GM18951 (cell line): ENCODE data around the gene MCC.

Experiments
- POLR2A ChIP-seq: IDR thresholded peaks from 4 replicates; pipeline ENCODE4 v1.6.1; 2011; ENCODE audit warnings: mild to moderate bottlenecking; ENCODE audit not compliant: insufficient read length, insufficient read depth; ENCODE audit errors: extremely low read depth
- in situ Hi-C: fragments of 300-500 bp; cut with MboI; formaldehyde crosslinking; loops from one replicate; pipeline ENCODE4 v1.12.0; 2022; ENCODE audit warnings: low sequenced_read_pairs, mixed read lengths, inconsistent platforms; ENCODE audit not compliant: unreplicated experiment

The MCC gene

DNA sequence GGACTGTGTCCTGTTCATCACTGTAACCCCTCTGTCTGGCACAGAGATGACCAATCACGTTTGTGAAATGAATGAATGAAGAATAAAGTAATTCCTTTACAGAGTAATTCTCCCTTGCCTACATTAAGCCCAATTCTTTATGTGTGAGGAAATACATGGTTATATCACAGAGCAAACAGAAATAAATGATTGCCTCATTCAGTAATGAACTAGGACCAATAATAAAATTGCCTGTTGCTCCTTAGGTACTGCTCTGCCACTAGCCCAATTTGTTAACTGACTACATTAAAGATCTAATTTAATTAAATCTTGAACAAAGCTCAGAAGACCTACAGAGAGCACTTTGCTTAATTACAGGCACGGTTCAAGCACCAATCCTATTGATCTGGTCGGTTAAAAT lies 389.9 kb downstream of the MCC start:
- in situ Hi-C loops, result no loop called here
- no peak for TF ChIP-seq POLR2A

DNA sequence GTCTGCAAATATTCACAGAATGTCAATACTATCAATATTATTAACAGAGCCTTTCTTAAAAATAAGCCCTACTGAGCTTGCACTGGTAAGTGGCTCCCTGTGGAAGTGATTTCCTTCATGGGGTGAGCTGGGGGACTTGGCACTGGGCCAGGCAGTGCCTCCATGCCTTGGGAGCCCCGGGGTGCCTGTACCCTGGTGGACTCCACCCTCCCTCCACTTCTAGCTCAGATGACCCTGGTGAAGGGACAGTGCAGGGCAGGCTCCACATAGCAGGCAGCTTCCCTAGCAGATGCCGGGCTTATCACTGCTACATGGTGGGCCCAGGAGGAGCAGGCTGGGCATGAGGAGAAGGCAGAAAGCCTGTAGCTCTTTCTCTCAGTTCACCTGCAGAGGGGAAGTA lies 392.4 kb downstream of the MCC start:
- in situ Hi-C loops, result no loop called here
- TF ChIP-seq POLR2A, result no peak

- no peak for TF ChIP-seq POLR2A
Observed at GRCh38 chr5:113093558-113093957, 394.7 kb downstream of the MCC start.

DNA sequence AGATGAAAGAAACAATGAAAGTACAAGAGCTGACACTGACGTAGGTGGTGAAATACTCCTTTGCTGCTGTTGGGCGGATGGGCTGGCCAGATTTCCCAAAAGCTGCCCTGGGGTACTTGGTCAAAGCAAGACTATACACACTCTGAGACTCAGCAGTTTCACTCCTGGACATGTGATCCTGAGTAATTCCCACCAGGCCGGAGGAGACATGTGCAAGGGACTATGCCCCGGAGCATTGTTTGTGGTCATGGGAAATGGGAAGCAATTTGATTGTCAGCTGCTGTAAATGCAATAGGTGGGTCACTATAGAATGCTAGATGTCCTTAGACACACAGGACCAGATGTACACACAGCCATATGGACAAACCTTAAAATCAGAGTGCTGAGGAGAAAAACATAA lies 395.6 kb downstream of the MCC start:
- TF ChIP-seq POLR2A, result no peak
- in situ Hi-C loops, result no loop called here

More at GRCh38 chr5:113093558-113093957, 394.7 kb downstream of the MCC start:
- in situ Hi-C loops, result no loop called here

- in situ Hi-C loops, result no loop called here
- TF ChIP-seq POLR2A, result no peak
Observed at GRCh38 chr5:113091622-113092021, 396.6 kb downstream of the MCC start.

- TF ChIP-seq POLR2A, result no peak
- in situ Hi-C loops, result no loop called here
Observed at GRCh38 chr5:113090336-113091106, 397.7 kb downstream of the MCC start.

DNA sequence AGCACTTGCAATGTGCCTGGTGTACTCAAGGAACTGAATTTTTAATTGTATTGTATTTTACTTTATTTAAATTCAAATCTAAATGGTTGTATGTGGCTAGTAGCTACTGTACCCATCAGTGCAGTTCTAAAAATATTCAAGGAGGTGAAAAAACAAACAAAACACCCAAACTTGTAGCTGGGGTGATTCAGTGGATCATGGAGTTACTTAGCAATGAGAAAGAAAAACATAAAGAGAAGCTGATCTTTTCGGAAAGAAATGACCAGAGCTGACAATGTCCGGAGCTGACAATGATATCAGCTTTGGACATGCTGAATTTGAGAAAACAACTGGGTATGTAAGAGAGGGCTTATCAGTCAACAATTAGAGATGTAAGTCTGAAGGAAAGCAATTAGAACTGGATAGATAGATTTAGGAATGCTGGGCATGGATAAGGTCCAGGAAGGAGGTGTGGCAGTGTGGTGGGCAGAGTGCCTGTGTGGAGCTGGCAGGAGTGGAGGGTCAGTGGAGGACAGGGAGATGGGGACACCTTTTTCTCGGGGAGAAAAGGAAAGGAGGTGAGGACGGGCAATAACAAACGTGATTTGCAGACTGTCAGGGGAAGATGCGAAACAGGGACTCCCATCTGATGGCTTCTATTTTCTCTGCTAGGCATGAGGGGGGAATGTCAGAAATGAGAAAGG lies 398.5 kb downstream of the MCC start:
- no peak for TF ChIP-seq POLR2A
- in situ Hi-C loops, result no loop called here

- no peak for TF ChIP-seq POLR2A
- in situ Hi-C loops, result no loop called here
Observed at GRCh38 chr5:113087976-113088514, 400.2 kb downstream of the MCC start.

GRCh38 chr5:113085880-113086409 lies 402.3 kb downstream of the MCC start:
- in situ Hi-C loops, result no loop called here
- TF ChIP-seq POLR2A, result no peak

GRCh38 chr5:113085084-113085414 lies 403.2 kb downstream of the MCC start:
- in situ Hi-C loops, result no loop called here
- no peak for TF ChIP-seq POLR2A

DNA sequence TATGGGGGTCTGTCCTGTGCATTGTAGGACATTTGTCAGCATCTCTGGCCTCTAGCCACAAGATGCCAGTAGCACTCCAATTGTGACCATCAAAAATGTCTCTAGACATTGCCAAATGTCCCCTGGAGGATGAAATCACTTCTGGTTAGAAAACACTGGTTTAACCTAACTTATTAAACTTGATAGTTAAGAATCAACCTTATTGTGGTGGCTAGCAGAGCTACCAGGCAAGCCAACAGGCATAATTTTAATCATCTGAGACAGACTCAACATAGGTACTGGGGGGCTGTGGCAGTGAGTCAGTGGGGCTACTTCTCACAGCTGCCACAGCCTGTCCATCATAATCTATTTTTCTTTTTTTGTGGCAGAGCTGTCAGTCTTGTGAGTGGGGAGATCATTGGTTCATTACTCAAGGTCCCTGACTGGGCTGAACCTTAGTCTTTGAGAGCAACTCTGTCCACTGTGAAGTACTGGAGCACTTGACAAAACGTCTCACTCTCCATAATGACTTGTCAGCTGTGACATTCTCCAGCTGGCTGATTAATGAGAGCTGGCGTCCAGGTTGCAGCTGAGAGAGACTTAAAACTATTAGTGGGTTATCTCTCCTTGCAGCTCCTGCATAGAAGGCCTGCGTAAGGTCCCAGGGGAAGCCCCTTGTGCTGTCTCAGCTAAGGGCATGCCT lies 403.7 kb downstream of the MCC start:
- in situ Hi-C loops, result no loop called here
- TF ChIP-seq POLR2A, result no peak

DNA sequence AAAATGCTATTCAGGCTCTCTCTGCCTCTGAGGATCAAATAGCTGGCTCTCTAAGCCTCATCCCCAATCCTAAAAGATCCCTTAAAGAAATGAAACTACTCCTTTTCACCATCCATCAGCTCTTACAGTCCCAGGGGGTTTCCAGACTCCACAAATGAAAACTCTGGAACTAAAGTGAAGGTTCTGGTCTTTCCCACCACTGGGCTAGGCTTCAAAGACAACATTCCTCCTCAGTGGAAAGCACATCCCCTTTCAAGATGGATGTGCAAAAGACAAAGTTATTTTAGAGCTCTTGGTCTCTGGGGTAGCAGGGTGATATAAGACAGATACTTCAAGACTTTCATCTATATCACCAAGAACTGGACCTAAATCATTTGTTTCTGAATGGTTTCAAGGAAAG lies 404.8 kb downstream of the MCC start:
- in situ Hi-C loops, result no loop called here
- TF ChIP-seq POLR2A, result no peak

GRCh38 chr5:113082547-113082905 lies 405.7 kb downstream of the MCC start:
- in situ Hi-C loops, result no loop called here
- no peak for TF ChIP-seq POLR2A
